Stimulated activated memory B cell treated with anti-CD40 and anti-IgM and Interleukin-4, amounts not matched to agents 10 μg/mL and 1 μg/mL and 100 μg/mL, for 72 hours (primary cell): ENCODE data around the gene RET.
A peak's percentile ranks its signal among the peaks of the same experiment; 100 is the strongest.
"Not testable (repeated sequence)": the region's sequence is repeated elsewhere in the genome, so short reads cannot be mapped to it uniquely, and the experiment has no call there.

ENCODE experiments used
- ATAC-seq: fragments of 150-1000 bp; cut with Tn5 transposase; 2 replicates; pipeline ENCODE4 v1.10.0; 2021
- H3K27ac Mint-ChIP-seq: one replicate; pipeline ENCODE4 v1.8.0; 2022; ENCODE audit warnings: mild to moderate bottlenecking, mixed read lengths
- H3K27me3 Mint-ChIP-seq: one replicate; pipeline ENCODE4 v1.8.0; 2022; ENCODE audit warnings: mixed read lengths
- H3K36me3 Mint-ChIP-seq: one replicate; pipeline ENCODE4 v1.8.0; 2022; ENCODE audit warnings: mixed read lengths
- H3K4me1 Mint-ChIP-seq: one replicate; pipeline ENCODE4 v1.8.0; 2022; ENCODE audit warnings: mixed read lengths
- H3K4me3 Mint-ChIP-seq: one replicate; pipeline ENCODE4 v1.8.0; 2022; ENCODE audit warnings: mild to moderate bottlenecking, moderate library complexity, mixed read lengths
- H3K9me3 Mint-ChIP-seq: one replicate; pipeline ENCODE4 v1.8.0; 2022; ENCODE audit warnings: mixed read lengths

RET gene

GRCh38 chr10:43132867-43133787 lies 56.3 kb downstream of the RET start:
- Mint-ChIP-seq H3K4me1 (peaks cover 23% of the 10 kb centered on the region), H3K27ac (no peak overlapping the region)

GRCh38 chr10:43134126-43134905 lies 57.4 kb downstream of the RET start:
- no peaks in the 10 kb centered on the region for H3K36me3 Mint-ChIP-seq
- H3K4me3 Mint-ChIP-seq: no peak overlapping the region
- no peak for ATAC-seq
- H3K9me3 Mint-ChIP-seq: no peaks in the 10 kb centered on the region
- H3K27me3 Mint-ChIP-seq: no peaks in the 10 kb centered on the region
- H3K4me1 Mint-ChIP-seq: peaks cover 24% of the 10 kb centered on the region
- no peak overlapping the region for H3K27ac Mint-ChIP-seq

More at GRCh38 chr10:43132867-43133787, 56.3 kb downstream of the RET start:
- no peak for ATAC-seq
- Mint-ChIP-seq H3K9me3 (no peaks in the 10 kb centered on the region), H3K36me3 (no peaks in the 10 kb centered on the region), H3K4me3 (no peak overlapping the region), H3K27me3 (no peaks in the 10 kb centered on the region)

GRCh38 chr10:43135064-43135463 lies 58.2 kb downstream of the RET start:
- H3K4me3 Mint-ChIP-seq: no peak overlapping the region
- no peak for ATAC-seq
- no peak overlapping the region for H3K27ac Mint-ChIP-seq
- H3K9me3 Mint-ChIP-seq: no peaks in the 10 kb centered on the region
- H3K27me3 Mint-ChIP-seq: no peaks in the 10 kb centered on the region
- peaks cover 29% of the 10 kb centered on the region for H3K4me1 Mint-ChIP-seq
- H3K36me3 Mint-ChIP-seq: no peaks in the 10 kb centered on the region

- Mint-ChIP-seq H3K27me3 (no peaks in the 10 kb centered on the region), H3K36me3 (peaks cover 3% of the 10 kb centered on the region), H3K4me3 (no peak overlapping the region), H3K4me1 (peaks cover 34% of the 10 kb centered on the region), H3K27ac (no peak overlapping the region), H3K9me3 (no peaks in the 10 kb centered on the region)
- ATAC-seq: no peak
Measured at GRCh38 chr10:43135656-43136055, 58.8 kb downstream of the RET start.

DNA sequence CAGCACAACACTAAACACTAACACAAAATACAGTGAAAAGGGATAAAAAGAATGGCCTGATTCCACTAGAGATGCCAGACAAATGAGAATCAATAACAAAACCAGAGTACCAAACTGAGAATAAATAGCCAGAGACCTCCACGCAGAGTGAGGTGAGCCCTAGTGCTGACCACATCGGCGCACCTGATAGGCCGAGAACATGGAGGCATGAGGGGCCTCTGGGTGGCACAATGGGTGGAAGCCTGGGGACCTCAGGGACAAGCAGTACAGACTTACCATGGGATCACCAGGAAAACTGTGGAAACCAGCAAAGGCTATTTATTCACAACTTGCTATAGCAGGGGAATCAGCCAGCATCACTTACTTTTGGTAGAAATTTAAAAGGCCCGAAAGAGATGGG lies 59.6 kb downstream of the RET start:
- Mint-ChIP-seq H3K4me3 (peak overlapping the region; percentile 22), H3K36me3 (peaks cover 5% of the 10 kb centered on the region), H3K9me3 (no peaks in the 10 kb centered on the region), H3K27me3 (no peaks in the 10 kb centered on the region), H3K27ac (no peak overlapping the region), H3K4me1 (peaks cover 42% of the 10 kb centered on the region)
- no peak for ATAC-seq

GRCh38 chr10:43136995-43137716 lies 60.3 kb downstream of the RET start:
- H3K9me3 Mint-ChIP-seq: no peaks in the 10 kb centered on the region
- ATAC-seq: no peak
- peak overlapping the region; percentile 98 for H3K4me3 Mint-ChIP-seq
- H3K27me3 Mint-ChIP-seq: no peaks in the 10 kb centered on the region
- H3K36me3 Mint-ChIP-seq: peaks cover 5% of the 10 kb centered on the region
- peak overlapping the region; percentile 96 for H3K27ac Mint-ChIP-seq
- H3K4me1 Mint-ChIP-seq: peaks cover 46% of the 10 kb centered on the region

DNA sequence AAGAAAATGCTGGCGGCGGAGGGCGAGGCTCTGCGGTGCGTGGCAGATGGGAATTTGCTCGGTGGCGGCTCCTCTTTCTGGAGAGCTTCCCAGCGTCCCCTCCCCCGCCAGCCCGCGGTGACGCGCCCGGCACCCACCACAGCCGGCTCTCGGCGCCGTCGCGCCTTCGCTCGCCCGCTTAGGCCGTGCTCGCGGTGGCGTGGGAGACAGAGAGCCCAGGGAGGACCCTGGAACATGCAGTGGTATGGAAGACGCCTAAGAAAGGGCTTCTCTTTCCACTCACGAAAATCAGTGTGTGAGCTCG lies 60.8 kb downstream of the RET start:
- peak overlapping the region; percentile 96 for H3K27ac Mint-ChIP-seq
- H3K4me1 Mint-ChIP-seq: peaks cover 51% of the 10 kb centered on the region
- no peaks in the 10 kb centered on the region for H3K27me3 Mint-ChIP-seq
- H3K4me3 Mint-ChIP-seq: peak overlapping the region; percentile 98
- ATAC-seq: peak; percentile 25
- H3K9me3 Mint-ChIP-seq: no peaks in the 10 kb centered on the region
- H3K36me3 Mint-ChIP-seq: peaks cover 5% of the 10 kb centered on the region

GRCh38 chr10:43138021-43138756 lies 61.3 kb downstream of the RET start, which contains the start of gene CSGALNACT2:
CSGALNACT2 (plus strand) TSS chr10:43138445; CDS start chr10:43155150, 16,705 bp downstream.
- H3K27me3 Mint-ChIP-seq: no peaks in the 10 kb centered on the region
- peak; percentile 92 for ATAC-seq
- H3K9me3 Mint-ChIP-seq: no peaks in the 10 kb centered on the region
- H3K4me1 Mint-ChIP-seq: peaks cover 55% of the 10 kb centered on the region
- peaks cover 5% of the 10 kb centered on the region for H3K36me3 Mint-ChIP-seq
- H3K27ac Mint-ChIP-seq: peak within 1 kb of the TSS; percentile 96
- H3K4me3 Mint-ChIP-seq: peak within 1 kb of the TSS; percentile 98

GRCh38 chr10:43138757-43139241 lies 61.9 kb downstream of the RET start:
- H3K36me3 Mint-ChIP-seq: peaks cover 5% of the 10 kb centered on the region
- H3K27ac Mint-ChIP-seq: peak overlapping the region; percentile 96
- peak overlapping the region; percentile 96 for H3K4me3 Mint-ChIP-seq
- ATAC-seq: peak; percentile 76
- H3K4me1 Mint-ChIP-seq: peaks cover 61% of the 10 kb centered on the region
- H3K9me3 Mint-ChIP-seq: no peaks in the 10 kb centered on the region
- H3K27me3 Mint-ChIP-seq: no peaks in the 10 kb centered on the region

DNA sequence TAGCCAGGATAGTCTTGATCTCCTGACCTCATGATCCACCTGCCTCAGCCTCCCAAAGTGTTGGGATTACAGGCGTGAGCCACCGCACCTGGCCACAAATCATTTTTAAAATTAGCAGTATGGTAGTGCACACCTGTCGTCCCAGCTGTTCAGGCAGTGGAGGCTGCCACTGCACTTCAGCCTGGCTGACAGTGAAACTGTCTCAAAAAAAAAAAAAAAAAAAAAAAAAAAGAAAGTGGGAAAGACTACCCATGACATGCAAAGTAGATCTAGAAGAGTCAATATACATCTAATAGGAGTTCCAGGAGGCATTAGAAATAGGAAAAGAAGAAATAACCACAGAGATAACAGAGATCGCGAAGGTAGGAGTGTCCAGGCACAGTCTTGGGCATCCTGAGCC lies 64.6 kb downstream of the RET start:
- peaks cover 80% of the 10 kb centered on the region for H3K4me1 Mint-ChIP-seq
- H3K27me3 Mint-ChIP-seq: no peaks in the 10 kb centered on the region
- peak overlapping the region; percentile 52 for H3K4me3 Mint-ChIP-seq
- ATAC-seq: no peak
- H3K36me3 Mint-ChIP-seq: peaks cover 10% of the 10 kb centered on the region
- peak overlapping the region; percentile 96 for H3K27ac Mint-ChIP-seq
- H3K9me3 Mint-ChIP-seq: no peaks in the 10 kb centered on the region

GRCh38 chr10:43145311-43145710 lies 68.4 kb downstream of the RET start:
- no peak for ATAC-seq
- Mint-ChIP-seq H3K36me3 (peaks cover 16% of the 10 kb centered on the region), H3K27ac (no peak overlapping the region), H3K9me3 (no peaks in the 10 kb centered on the region), H3K4me3 (no peak overlapping the region), H3K4me1 (peaks cover 65% of the 10 kb centered on the region), H3K27me3 (no peaks in the 10 kb centered on the region)

DNA sequence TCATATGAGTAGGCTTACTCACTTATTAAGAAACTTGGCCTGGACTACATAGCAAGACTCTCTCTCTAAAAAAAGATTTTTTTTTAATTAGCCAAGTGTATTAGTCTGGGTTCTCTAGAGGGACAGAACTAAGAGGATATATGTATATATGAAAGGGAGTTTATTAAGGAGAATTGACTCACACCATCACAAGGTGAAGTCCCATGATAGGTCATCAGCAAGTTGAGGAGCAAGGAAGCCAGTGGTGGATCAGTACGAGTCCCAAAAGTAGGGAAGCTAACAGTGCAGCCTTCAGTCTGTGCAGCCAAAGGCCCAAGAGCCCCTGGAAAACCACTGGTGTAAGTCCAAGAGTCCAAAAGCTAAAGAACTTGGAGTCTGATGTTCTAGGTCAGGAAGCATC lies 69.1 kb downstream of the RET start:
- H3K27ac Mint-ChIP-seq, ATAC-seq, H3K27me3 Mint-ChIP-seq, H3K4me3 Mint-ChIP-seq, H3K9me3 Mint-ChIP-seq: not testable (repeated sequence)
- Mint-ChIP-seq H3K36me3 (peaks cover 11% of the 10 kb centered on the region), H3K4me1 (peaks cover 65% of the 10 kb centered on the region)

GRCh38 chr10:43151371-43151770 lies 74.5 kb downstream of the RET start:
- H3K4me3 Mint-ChIP-seq: no peak overlapping the region
- no peak overlapping the region for H3K27ac Mint-ChIP-seq
- no peak for ATAC-seq
- no peaks in the 10 kb centered on the region for H3K9me3 Mint-ChIP-seq
- H3K27me3 Mint-ChIP-seq: no peaks in the 10 kb centered on the region
- peaks cover 13% of the 10 kb centered on the region for H3K36me3 Mint-ChIP-seq
- peaks cover 44% of the 10 kb centered on the region for H3K4me1 Mint-ChIP-seq

DNA sequence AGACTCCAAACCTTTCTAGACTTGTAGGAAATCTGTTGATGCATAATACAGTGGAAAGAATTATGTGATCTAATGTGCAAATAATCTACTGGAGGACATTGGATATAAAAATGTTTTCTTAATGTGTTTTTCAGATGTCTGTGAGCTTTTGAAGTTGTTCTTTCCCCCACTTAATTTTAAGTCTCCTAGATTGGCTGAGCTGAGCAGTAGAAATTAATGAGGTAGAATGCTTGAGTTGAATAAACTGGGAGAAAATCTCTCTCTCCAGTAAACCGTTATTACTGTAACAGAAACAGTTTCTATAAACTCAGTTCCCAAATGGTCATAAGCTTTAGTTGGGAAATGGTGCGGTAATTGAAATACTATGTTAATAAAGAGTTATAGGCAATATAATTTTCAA lies 77.0 kb downstream of the RET start:
- ATAC-seq: no peak
- H3K4me1 Mint-ChIP-seq: peaks cover 43% of the 10 kb centered on the region
- no peaks in the 10 kb centered on the region for H3K27me3 Mint-ChIP-seq
- H3K4me3 Mint-ChIP-seq: no peak overlapping the region
- no peak overlapping the region for H3K27ac Mint-ChIP-seq
- H3K36me3 Mint-ChIP-seq: peaks cover 18% of the 10 kb centered on the region
- no peaks in the 10 kb centered on the region for H3K9me3 Mint-ChIP-seq
